HUES64 (cell line): Measurements from ENCODE around the gene FCHSD1.
A peak's percentile ranks its signal among the peaks of the same experiment; 100 is the strongest.

Source experiments
- H3K27ac ChIP-seq: 2 replicates; pipeline ENCODE4 v1.7.0; 2013; ENCODE audit warnings: low read depth, low read length, inconsistent platforms
- H3K27me3 ChIP-seq: 2 replicates; pipeline ENCODE4 v1.6.1; 2013; ENCODE audit warnings: mild to moderate bottlenecking, low read length; ENCODE audit not compliant: insufficient read depth
- H3K36me3 ChIP-seq: 2 replicates; pipeline ENCODE4 v1.6.1; 2013; ENCODE audit warnings: mild to moderate bottlenecking, low read length; ENCODE audit not compliant: insufficient read depth
- H3K4me1 ChIP-seq: 2 replicates; pipeline ENCODE4 v1.6.1; 2013; ENCODE audit warnings: mild to moderate bottlenecking, low read length, moderate library complexity; ENCODE audit not compliant: insufficient read depth
- H3K4me3 ChIP-seq: 2 replicates; pipeline ENCODE4 v1.5.1; 2013; ENCODE audit warnings: mild to moderate bottlenecking, low read length, moderate library complexity
- H3K9ac ChIP-seq: 2 replicates; pipeline ENCODE4 v1.6.1; 2013; ENCODE audit warnings: mild to moderate bottlenecking, low read depth, low read length
- H3K9me3 ChIP-seq: 2 replicates; pipeline ENCODE4 v1.6.1; 2013; ENCODE audit warnings: low read depth, low read length; ENCODE audit not compliant: insufficient read depth
- WGBS: fragments of 150-250, 120-280 bp; methylation state at CpG from one replicate; pipeline ENCODE4 v1.1.7; 2013; ENCODE audit warnings: missing lambda C conversion rate; 5-methylcytosine and 5-hydroxymethylcytosine counted together

FCHSD1 gene

GRCh38 chr5:141685591-141685990 lies 34.4 kb upstream of the FCHSD1 start:
- Histone ChIP-seq H3K4me3 (no peak overlapping the region), H3K27ac (no peak overlapping the region), H3K9ac (no peak overlapping the region), H3K27me3 (peaks cover 4% of the 10 kb centered on the region; the same call in 1 of the 2 replicates), H3K9me3 (no peaks in the 10 kb centered on the region), H3K36me3 (no peaks in the 10 kb centered on the region), H3K4me1 (peaks cover 40% of the 10 kb centered on the region)
- WGBS, result 95% methylated on average over 1 of the region's 1 CpG

GRCh38 chr5:141683596-141684141 lies 32.5 kb upstream of the FCHSD1 start:
- no peaks in the 10 kb centered on the region for H3K27me3 ChIP-seq
- H3K9me3 ChIP-seq, result no peaks in the 10 kb centered on the region
- peaks cover 39% of the 10 kb centered on the region for H3K4me1 ChIP-seq
- H3K4me3 ChIP-seq, result no peak overlapping the region
- H3K27ac ChIP-seq, result no peak overlapping the region
- H3K9ac ChIP-seq, result no peak overlapping the region
- peaks cover 11% of the 10 kb centered on the region for H3K36me3 ChIP-seq

GRCh38 chr5:141681695-141682641 lies 30.8 kb upstream of the FCHSD1 start, which contains the start of gene ARAP3:
TSS of gene ARAP3 (minus strand) at chr5:141682230. CDS start at chr5:141680486, 1,744 bp downstream.
- Histone ChIP-seq H3K4me3 (peak within 1 kb of the TSS; percentile 67), H3K27ac (peak within 1 kb of the TSS; percentile 88), H3K9ac (peak within 1 kb of the TSS; percentile 69), H3K4me1 (peaks cover 29% of the 10 kb centered on the region), H3K36me3 (peaks cover 18% of the 10 kb centered on the region), H3K9me3 (no peaks in the 10 kb centered on the region), H3K27me3 (no peaks in the 10 kb centered on the region)
- WGBS, result 3% methylated on average over 77 of the region's 77 CpGs

GRCh38 chr5:141681295-141681694 lies 30.1 kb upstream of the FCHSD1 start:
- H3K9me3 ChIP-seq, result no peaks in the 10 kb centered on the region
- H3K4me3 ChIP-seq, result peak overlapping the region; percentile 67
- H3K9ac ChIP-seq, result peak overlapping the region; percentile 69
- peaks cover 29% of the 10 kb centered on the region for H3K4me1 ChIP-seq
- H3K27me3 ChIP-seq, result no peaks in the 10 kb centered on the region
- H3K27ac ChIP-seq, result peak overlapping the region; percentile 88
- 15% methylated on average over 2 of the region's 2 CpGs for WGBS
- peaks cover 18% of the 10 kb centered on the region for H3K36me3 ChIP-seq

GRCh38 chr5:141680751-141681201 lies 29.6 kb upstream of the FCHSD1 start:
- no peaks in the 10 kb centered on the region for H3K27me3 ChIP-seq
- H3K36me3 ChIP-seq, result peaks cover 20% of the 10 kb centered on the region
- H3K9me3 ChIP-seq, result no peaks in the 10 kb centered on the region
- WGBS, result 6% methylated on average over 6 of the region's 6 CpGs
- peak overlapping the region; percentile 67 for H3K4me3 ChIP-seq
- H3K9ac ChIP-seq, result peak overlapping the region; percentile 69; the same call in 1 of the 2 replicates
- H3K27ac ChIP-seq, result peak overlapping the region; percentile 88
- peaks cover 31% of the 10 kb centered on the region for H3K4me1 ChIP-seq

GRCh38 chr5:141680178-141680577 lies 29.0 kb upstream of the FCHSD1 start:
- WGBS, result 95% methylated on average over 16 of the region's 16 CpGs
- no peak overlapping the region for H3K9ac ChIP-seq
- no peaks in the 10 kb centered on the region for H3K27me3 ChIP-seq
- peak overlapping the region; percentile 27; the same call in 1 of the 2 replicates for H3K4me3 ChIP-seq
- peaks cover 34% of the 10 kb centered on the region for H3K4me1 ChIP-seq
- H3K9me3 ChIP-seq, result no peaks in the 10 kb centered on the region
- peaks cover 22% of the 10 kb centered on the region for H3K36me3 ChIP-seq
- peak overlapping the region; percentile 39 for H3K27ac ChIP-seq

GRCh38 chr5:141677415-141677814 lies 26.2 kb upstream of the FCHSD1 start:
- no peak overlapping the region for H3K9ac ChIP-seq
- H3K4me1 ChIP-seq, result peaks cover 25% of the 10 kb centered on the region
- no peak overlapping the region for H3K4me3 ChIP-seq
- peaks cover 31% of the 10 kb centered on the region for H3K36me3 ChIP-seq
- no peaks in the 10 kb centered on the region for H3K9me3 ChIP-seq
- H3K27ac ChIP-seq, result no peak overlapping the region
- H3K27me3 ChIP-seq, result no peaks in the 10 kb centered on the region

GRCh38 chr5:141675672-141676071 lies 24.5 kb upstream of the FCHSD1 start:
- 95% methylated on average over 4 of the region's 4 CpGs for WGBS
- no peak overlapping the region for H3K4me3 ChIP-seq
- H3K27me3 ChIP-seq, result no peaks in the 10 kb centered on the region
- no peak overlapping the region for H3K9ac ChIP-seq
- H3K27ac ChIP-seq, result peak overlapping the region; percentile 34; the same call in 1 of the 2 replicates
- peaks cover 48% of the 10 kb centered on the region for H3K36me3 ChIP-seq
- peaks cover 15% of the 10 kb centered on the region for H3K4me1 ChIP-seq
- H3K9me3 ChIP-seq, result no peaks in the 10 kb centered on the region

- Histone ChIP-seq H3K36me3 (peaks cover 52% of the 10 kb centered on the region), H3K27me3 (no peaks in the 10 kb centered on the region), H3K4me3 (no peak overlapping the region), H3K27ac (peak overlapping the region; percentile 91), H3K9ac (peak overlapping the region; percentile 48), H3K4me1 (peaks cover 11% of the 10 kb centered on the region), H3K9me3 (no peaks in the 10 kb centered on the region)
- 13% methylated on average over 5 of the region's 5 CpGs for WGBS
Measured at GRCh38 chr5:141674747-141675146, 23.5 kb upstream of the FCHSD1 start.

GRCh38 chr5:141672841-141673813 lies 21.9 kb upstream of the FCHSD1 start:
- Histone ChIP-seq H3K27me3 (no peaks in the 10 kb centered on the region), H3K4me3 (no peak overlapping the region), H3K9ac (no peak overlapping the region), H3K4me1 (peaks cover 11% of the 10 kb centered on the region), H3K9me3 (no peaks in the 10 kb centered on the region), H3K27ac (peak overlapping the region; percentile 52; the same call in 1 of the 2 replicates), H3K36me3 (peaks cover 53% of the 10 kb centered on the region)
- 81% methylated on average over 16 of the region's 19 CpGs for WGBS
